Superior temporal gyrus (tissue), 1 donor: ENCODE data around the gene CROCC2.
A peak's percentile ranks its signal among the peaks of the same experiment; 100 is the strongest.

Source experiments
- DNase-seq: peaks from one replicate; pipeline ENCODE4 v3.0.0-alpha.2; 2016; ENCODE audit errors: extremely low spot score

CROCC2 gene

GRCh38 chr2:240891492-240892340 is 14.4 kb upstream of the CROCC2 start:
- no peak for DNase-seq

DNA sequence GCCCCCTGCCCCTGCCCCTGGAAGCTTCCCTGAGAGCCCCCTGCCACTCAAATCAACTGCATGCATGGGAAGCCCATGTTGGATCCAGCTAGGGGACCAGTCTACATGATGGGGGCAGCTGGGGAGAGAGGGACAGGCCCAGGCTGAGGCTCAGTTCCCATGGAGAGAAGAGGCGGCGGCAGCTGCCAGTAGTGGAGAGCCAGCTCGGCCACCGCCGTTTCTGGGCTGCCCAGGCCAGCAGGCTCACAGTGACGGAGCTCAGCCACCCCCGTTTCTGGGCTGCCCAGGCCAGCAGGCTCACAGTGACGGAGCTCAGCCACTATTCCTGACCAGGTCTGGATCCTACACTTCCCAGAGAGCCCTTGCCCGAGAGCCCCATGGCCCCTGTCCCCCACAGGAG is 13.8 kb upstream of the CROCC2 start:
- DNase-seq = no peak

DNA sequence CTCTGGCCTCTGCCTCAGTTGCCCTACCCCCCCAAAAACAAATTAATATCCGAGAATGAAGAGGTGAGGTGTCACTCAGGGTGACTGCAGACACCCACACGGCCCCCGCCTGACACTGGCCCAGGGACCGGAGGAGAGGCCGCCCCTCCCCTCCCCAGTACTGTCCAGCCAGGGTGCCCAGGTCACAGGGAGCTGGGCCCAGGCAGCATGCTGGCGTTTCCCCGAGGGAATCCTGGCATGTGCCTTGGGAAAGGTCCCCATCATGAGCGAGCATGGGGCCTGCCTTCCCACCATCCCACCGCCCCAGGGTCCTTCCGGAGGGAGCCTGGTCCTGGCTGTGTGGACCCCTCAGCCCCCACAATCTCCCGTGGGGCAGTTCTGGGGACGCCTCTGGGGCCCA is 13.2 kb upstream of the CROCC2 start:
- DNase-seq = no peak

- no peak for DNase-seq
Measured at GRCh38 chr2:240893363-240893844, 12.7 kb upstream of the CROCC2 start.

DNA sequence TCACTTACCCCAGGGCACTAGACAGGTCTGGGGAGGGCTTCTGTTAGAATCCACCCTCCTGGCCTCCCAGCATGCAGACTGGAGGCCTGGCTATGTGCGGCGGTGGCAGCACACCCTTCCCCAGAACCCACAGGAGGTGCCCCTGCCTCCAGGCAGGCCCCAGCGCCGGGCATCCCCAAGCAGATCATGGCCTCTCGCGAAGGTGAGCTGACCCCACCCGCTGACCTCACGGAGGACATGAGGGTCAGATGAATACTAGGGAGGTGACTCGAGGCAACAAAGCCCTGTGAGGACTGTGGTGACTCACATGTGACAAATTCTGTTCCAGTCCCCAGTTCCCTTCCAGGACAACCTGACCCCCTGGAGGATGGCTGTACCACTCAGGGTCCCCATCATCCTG is 12.1 kb upstream of the CROCC2 start:
- no peak for DNase-seq

DNA sequence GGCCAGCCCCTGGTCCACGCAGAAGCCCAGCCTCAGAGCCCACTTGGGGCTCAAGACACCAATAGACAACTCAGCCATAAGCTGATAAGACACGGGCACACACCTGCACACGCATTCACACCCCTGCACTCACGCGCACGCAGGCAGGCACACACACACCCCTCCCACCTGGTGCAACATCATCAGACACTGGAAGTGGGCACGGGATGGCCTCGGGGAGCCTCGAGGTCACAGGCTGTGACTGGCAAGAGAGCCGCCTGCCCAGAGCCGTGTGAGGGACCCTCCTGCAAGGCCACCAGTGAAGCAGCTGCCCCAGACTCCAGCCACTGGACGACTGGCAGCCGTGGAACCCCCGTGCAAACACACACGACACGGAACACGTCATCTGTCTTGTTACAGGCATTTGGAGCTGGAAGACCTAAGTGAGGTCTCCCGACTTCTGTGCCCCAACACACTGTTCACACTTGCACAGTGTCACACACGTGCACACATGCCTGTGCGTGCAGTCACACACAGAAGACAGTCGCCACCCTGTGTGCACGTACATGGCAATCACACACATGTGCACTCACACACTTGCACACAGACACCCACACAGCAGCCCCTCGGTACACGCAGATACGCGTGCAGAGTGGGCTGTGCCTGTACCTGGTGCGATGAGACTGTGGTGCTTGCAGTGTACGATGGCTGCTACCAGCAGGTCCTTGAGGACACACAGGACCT is 11.1 kb upstream of the CROCC2 start:
- no peak for DNase-seq

GRCh38 chr2:240895656-240896388 is 10.3 kb upstream of the CROCC2 start, which contains the start of gene MAB21L4:
Gene MAB21L4, minus strand, starts transcription at chr2:240896156. Its CDS starts 159 bp downstream, at chr2:240895997.
- no peak for DNase-seq

DNA sequence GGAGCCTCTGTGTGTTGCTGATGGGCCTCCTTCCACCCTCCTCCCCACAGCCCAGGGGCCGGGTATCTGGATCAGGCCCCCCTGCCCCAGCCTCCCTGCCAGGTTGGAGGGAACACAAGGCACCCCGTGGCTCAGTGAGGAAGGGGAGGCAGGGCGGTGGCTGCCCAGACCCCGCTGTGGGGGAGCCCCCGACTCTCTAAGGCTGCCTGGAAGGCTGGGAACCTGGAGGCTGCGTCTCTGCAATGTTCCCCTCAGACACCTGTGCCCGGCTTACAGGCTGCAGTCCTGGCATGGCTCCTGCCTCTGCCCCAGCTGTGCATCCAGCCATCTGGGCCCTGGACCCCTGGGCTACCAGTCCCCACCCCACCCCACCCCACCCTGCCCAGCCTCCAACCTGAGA is 9.7 kb upstream of the CROCC2 start:
- DNase-seq = no peak

DNA sequence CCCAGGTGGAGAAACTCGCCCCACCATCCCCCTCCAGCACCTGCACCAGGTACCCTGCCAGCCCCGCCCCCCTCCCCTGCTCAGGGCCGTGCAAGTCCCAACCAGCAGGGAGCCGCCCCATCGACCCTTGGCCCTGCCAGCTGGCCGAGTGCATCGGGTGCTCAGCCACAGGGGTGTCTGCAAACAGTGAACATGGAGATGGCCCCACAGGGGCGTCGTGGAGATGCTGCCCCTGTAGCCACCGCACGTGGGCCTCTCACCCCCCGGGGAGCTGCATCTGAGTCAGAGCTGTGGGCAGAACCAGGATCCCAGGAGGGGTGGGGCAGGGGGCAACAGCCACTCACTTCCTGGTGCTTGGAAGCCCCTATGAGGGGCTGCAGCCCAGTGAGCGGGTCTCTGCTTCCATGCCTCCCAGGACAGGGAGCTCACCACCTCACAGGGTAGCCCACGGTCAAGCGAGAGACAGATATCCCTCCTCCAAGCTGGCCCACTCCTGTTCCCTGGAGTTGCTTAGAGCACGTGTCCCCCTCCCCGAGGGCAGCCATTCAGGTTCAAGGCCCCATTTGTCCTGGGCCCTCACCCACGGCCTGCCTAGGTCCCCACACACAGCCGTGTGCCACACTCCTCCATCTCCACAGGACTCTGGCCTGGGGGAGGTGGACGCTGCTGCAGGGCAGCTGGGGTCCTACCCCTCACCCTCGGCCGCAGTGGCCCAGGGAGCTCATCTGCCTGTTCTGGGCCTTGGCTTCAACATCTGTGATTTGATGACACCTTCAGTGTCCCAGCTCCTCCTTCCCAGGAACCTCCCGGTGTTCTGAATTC is 9.1 kb upstream of the CROCC2 start:
- no peak for DNase-seq

DNA sequence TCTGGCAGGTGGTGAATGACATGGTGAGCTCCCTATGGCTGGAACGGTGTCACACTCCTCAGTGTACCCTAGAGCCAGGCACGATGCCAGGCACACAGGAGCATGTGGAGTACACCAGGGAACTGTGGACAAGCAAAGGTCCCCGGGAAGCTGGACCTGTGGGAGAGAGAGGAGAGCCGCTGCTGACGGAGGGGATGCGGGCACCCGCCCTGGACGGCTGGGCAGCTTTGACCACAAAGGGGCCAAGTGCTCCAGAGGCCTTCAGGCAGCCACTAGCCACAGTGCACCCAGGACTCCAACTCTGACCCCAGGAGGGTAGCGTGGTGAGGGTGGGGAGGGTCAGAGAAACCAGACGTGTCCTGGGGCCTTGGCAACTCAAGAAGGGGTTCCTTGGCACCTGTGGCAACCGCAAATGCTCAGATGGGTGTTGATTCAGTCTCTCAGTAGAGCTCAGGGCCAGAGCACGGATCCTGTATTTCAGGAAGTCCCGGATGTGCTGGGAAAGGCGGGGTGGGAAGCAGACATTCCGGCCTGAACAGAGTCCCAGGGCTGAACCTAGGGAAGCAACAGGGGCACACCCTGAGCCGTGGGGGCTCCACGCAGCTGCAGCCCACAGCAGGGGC is 7.9 kb upstream of the CROCC2 start:
- peak; percentile 27 for DNase-seq

DNA sequence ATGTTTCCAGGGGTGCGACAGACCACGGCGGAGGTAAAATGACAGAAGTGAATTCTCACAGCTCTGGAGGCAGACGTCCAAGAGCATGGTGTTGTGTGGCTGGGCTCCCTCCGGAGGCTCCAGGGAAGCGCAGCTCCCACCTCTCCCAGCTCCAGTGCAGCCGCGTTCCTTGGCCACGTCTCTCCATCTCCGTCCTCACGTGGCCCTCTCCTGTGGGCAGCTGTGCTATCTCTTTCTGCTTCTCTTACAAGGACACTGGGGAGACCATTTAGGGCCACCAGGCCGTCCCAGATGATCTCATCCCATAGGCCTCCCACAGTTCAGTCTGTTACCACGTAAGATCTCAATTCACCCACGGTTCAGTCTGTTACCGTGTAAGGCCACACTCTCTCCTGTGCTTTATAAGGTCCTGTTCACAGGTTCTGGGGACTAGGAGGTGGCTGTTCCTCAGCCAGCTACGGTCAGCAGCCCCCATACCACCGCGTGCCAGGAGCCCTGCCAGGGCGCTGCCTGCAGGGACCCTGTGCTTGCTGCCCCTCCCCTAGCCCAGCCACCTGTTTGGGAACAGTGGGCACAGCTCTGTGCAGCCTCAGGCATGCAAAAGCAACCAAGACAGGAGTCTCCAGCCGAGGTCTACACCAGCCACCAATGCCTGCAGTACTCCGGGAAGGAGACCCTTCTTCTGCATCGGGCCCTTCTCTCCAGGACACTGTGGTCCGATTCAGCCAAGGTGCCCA is 7.2 kb upstream of the CROCC2 start:
- peak; percentile 21 for DNase-seq

DNA sequence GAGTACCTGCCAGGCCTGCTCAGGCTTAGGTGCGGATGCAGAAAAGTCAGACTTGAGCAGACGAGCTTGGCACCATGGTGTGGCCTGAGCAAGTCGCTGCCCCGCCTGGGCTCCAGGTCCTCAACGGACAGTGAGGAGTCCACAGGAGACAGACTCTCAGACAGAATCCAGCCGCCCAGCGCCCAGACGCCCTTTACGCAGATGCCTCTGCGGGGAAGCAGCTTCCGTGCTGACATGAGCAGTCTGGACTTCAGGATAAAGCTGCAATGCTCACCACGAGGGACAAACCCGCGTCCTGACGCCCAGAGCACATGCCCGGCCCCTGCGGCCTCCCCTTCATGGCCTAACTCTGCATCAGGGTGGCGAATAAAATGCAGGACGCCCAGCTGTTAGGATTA is 6.7 kb upstream of the CROCC2 start:
- DNase-seq = no peak

DNA sequence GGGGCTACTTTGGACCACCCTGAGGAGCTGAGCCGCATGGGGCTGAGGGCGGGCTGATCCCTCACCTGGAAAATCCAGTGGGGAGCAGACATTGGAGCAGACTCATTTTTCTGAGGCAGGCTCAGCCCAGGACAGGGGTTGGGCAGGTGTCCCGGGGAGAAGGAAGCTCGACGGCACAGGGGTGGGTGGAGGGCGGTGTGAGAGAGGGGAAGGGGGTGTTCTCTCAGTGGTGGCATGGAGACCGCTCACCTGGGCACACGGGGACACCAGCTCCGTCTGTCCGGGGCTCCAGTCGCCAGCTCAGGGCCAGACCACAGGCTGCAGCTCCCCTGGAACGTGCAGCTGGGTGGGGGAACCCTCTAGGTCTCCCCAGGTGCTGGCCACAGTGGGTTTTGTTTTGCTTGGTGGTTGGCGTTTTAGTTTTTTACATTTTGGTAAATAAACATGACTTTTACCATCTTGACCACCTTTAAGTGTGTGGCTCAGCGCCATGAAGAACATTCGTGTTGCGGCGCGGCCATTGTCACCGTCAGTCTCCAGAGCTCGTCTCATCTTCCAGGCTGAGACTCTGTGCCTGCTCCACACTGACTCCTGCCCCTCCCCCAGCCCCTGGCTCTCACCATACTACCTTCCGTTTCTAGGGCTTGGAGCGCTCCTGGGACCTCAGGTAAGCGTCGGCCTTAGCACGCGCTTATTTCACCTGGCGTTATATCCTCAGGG is 5.8 kb upstream of the CROCC2 start:
- DNase-seq = no peak

DNA sequence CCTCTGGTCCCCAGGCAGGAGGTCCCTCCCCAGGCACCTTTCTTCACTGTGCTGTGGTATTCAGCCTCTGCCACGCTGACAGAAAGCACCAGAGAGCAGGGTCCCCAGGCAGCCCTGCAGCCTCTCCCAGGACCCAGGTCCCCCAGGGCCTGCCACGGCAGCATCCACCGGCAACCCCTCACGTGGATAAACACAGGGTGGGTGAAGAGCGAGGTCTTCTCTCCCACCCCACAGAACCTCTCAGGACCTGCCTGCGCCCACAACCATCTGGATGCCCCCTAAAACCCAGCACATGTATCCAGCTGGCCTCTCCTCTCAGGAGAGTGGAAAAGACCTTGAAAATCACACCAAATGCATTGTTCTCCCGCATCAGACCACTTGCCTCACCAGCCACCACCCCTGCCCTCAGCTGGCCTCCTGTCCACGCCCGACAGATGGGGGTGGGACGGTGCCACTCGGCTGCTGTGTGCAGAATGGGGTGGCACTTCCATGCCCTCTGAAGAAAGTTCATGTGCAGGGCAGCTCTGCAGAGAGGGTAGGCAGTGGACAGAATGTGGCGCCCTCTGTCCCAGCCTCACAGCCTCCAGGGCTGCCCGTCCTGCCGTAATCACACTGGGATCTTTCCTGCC is 4.0 kb upstream of the CROCC2 start:
- DNase-seq = no peak

DNA sequence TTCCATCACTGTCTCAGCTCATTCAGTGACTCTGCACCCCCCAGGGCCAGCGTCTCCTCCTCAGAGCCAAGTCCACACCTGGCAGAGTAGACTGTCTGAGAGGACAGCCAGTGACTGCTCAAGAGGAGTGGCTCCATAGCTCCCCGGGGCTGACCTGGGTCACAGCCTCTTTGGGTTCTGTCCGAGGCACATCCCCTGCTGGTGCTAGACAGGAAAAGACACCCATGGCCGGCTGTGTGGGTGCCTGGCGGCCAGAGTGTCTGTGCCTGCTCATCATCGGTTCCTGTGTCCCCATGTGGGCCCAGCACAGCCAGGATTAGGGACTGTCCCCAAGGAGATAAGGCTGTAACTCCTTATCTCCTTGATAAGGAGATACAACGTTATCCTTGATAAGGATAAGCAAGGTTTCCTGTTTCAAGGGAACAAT is 3.5 kb upstream of the CROCC2 start:
- no peak for DNase-seq

- DNase-seq = no peak
Measured at GRCh38 chr2:240903191-240904060, 2.7 kb upstream of the CROCC2 start.

DNA sequence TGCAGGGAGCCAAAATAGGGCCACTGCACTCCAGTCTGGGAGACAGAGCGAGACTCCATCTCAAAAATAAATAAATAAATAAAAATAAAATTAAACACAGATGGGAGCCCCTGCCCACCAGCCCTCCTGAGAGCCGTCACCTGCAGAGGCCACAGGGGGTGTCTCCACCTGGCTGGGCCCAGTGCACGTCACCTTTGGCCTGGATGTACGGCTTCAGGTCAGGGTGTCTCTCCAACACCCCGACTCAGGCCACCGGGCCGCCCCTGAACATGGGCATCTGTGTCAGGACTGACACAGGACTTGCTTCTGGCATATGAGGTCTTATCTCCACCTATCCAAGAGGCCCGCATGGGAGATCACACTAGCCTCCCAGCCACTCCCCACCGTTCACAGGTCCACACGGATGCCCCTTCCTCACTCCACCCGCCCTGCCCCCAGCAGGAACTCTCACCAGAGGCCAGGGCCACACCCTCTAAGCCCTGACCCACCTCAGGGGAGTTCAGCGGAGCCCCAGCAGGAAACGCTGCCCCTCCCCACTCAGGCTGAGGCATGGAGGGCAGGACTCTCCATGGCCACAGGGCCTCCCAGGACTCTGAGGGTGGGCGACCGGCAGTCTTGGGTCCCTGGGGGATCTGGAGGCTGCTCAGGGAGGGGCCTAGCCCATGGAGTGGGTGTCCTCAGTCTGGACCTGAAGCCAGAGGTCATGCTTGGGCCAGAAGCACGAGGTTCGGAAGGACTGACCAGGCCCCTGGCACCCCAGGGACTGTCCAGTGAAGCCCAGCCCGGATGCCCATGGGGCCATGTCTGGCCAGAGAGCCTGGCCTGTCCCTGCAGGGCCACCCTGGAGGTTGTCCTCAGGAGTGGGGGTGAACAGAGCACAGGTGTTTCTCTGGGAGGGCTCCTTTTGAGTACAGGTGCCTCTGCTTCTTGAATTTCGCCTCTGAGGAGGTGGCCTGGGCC is 1.6 kb upstream of the CROCC2 start:
- DNase-seq = no peak
